SU-DHL-6 (cell line): ENCODE measurements around the gene ATP5F1D.

Experiments used
- H2AFZ ChIP-seq: fragments of 200-600 bp; sonication (generic); 2 replicates; pipeline ENCODE4 v1.6.1; 2014; ENCODE audit warnings: low read depth, mild to moderate bottlenecking, moderate library complexity, mixed read lengths, antibody characterized with exemption, low read length; ENCODE audit not compliant: severe bottlenecking
- H3F3A ChIP-seq: fragments of 200-600 bp; shearing (Covaris generic); 2 replicates; pipeline ENCODE4 v1.6.0; 2016; ENCODE audit warnings: antibody characterized with exemption, mild to moderate bottlenecking; ENCODE audit not compliant: insufficient read depth
- H3K27ac ChIP-seq: fragments of 200-600 bp; sonication (generic); 2 replicates; pipeline ENCODE4 v1.5.1; 2016; ENCODE audit warnings: low read depth, mild to moderate bottlenecking, low read length, moderate library complexity, mixed read lengths
- H3K27me3 ChIP-seq: fragments of 200-600 bp; sonication (generic), shearing (Covaris generic); 2 replicates; pipeline ENCODE4 v1.6.0; 2014; ENCODE audit warnings: mild to moderate bottlenecking, low read length
- H3K36me3 ChIP-seq: fragments of 200-600 bp; sonication (generic); 2 replicates; pipeline ENCODE4 v1.6.1; 2014; ENCODE audit warnings: mild to moderate bottlenecking, low read length, mixed read lengths
- H3K4me2 ChIP-seq: fragments of 300-600, 200-600 bp; shearing (Covaris generic), sonication (generic); 2 replicates; pipeline ENCODE4 v1.6.0; 2014; ENCODE audit warnings: low read length, low read depth, mild to moderate bottlenecking; ENCODE audit not compliant: poor library complexity, severe bottlenecking
- H3K4me3 ChIP-seq: fragments of 200-600 bp; sonication (generic); 2 replicates; pipeline ENCODE4 v1.5.1; 2014; ENCODE audit warnings: antibody characterized with exemption, low read length, mild to moderate bottlenecking, mixed read lengths; ENCODE audit not compliant: insufficient read depth, poor library complexity, severe bottlenecking
- H3K79me2 ChIP-seq: fragments of 200-600 bp; sonication (generic); 2 replicates; pipeline ENCODE4 v1.6.1; 2014; ENCODE audit warnings: mild to moderate bottlenecking, low read length, moderate library complexity; ENCODE audit not compliant: insufficient read depth
- H3K9ac ChIP-seq: fragments of 200-600 bp; sonication (generic); 2 replicates; pipeline ENCODE4 v1.7.0; 2014; ENCODE audit warnings: mild to moderate bottlenecking, low read length
- H3K9me2 ChIP-seq: fragments of 200-600 bp; sonication (generic); replicated peaks from 2 replicates; pipeline ENCODE4 v1.6.1; 2014; ENCODE audit warnings: low read length; ENCODE audit not compliant: insufficient read depth
- H3K9me3 ChIP-seq: fragments of 200-600 bp; sonication (generic); 2 replicates; pipeline ENCODE4 v1.6.1; 2014; ENCODE audit warnings: low read length, mixed read lengths; ENCODE audit not compliant: insufficient read depth
- H4K20me1 ChIP-seq: fragments of 200-600 bp; sonication (generic); 2 replicates; pipeline ENCODE4 v1.6.1; 2014; ENCODE audit warnings: low read depth, mild to moderate bottlenecking, antibody characterized with exemption, low read length, moderate library complexity, mixed read lengths
- EZH2phosphoT487 ChIP-seq: fragments of 200-600 bp; sonication (generic), shearing (Covaris generic); conservative IDR thresholded peaks from 2 replicates; pipeline ENCODE4 v1.6.1; 2018; ENCODE audit warnings: mild to moderate bottlenecking, antibody characterized with exemption, low read length, moderate library complexity, mixed read lengths
- TF ChIP-seq, protein P1 (sequence below): fragments of 200-600 bp; sonication (generic); IDR thresholded peaks from one replicate; pipeline ENCODE4 v1.5.1; 2017; ENCODE audit warnings: antibody characterized with exemption, mild to moderate bottlenecking, low read length, moderate library complexity; ENCODE audit not compliant: insufficient read depth, poor library complexity, severe bottlenecking

Gene ATP5F1D

DNA sequence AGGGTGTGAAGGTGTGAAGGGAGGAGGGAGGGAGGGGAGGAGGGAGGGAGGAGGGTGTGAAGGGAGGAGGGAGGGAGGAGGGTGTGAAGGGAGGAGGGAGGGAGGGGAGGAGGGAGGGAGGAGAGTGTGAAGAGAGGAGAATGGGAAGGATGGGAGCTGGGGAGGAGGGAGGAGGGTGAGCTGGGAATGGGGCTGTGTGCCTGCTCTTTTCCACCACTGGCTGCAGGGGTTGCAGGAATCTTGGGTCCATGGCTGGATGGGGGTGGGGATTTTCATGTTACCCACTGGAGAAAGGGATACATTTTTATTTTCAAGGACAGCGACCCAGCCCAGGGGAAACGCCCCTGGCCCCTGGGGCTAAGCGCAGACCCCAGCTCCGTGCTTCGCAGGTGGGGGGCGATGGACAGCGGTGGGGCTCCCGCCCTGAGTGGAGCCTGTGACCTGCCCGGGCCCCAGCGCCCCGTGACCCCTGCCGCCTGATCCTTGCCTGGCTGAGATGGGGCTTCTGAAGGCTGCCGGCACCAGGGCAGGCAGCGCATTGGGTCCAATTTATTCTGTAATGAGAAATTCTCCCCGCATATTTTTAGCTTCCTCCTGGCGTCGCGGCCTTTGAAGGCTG is 41.1 kb downstream of the ATP5F1D start:
- no peaks in the 10 kb centered on the region for H3K36me3 ChIP-seq
- H3K79me2 ChIP-seq, result no peaks in the 10 kb centered on the region
- H3K9me2 ChIP-seq, result no peaks in the 10 kb centered on the region
- no peak overlapping the region for H3K4me3 ChIP-seq
- no peak overlapping the region for H2AFZ ChIP-seq
- H3K4me2 ChIP-seq, result no peak overlapping the region
- no peaks in the 10 kb centered on the region for H4K20me1 ChIP-seq
- H3K9ac ChIP-seq, result no peak overlapping the region
- no peaks in the 10 kb centered on the region for H3F3A ChIP-seq
- no peaks in the 10 kb centered on the region for H3K9me3 ChIP-seq
- no peak overlapping the region for H3K27ac ChIP-seq
- TF ChIP-seq EZH2phosphoT487, result no peak
- TF ChIP-seq, protein P1, sequence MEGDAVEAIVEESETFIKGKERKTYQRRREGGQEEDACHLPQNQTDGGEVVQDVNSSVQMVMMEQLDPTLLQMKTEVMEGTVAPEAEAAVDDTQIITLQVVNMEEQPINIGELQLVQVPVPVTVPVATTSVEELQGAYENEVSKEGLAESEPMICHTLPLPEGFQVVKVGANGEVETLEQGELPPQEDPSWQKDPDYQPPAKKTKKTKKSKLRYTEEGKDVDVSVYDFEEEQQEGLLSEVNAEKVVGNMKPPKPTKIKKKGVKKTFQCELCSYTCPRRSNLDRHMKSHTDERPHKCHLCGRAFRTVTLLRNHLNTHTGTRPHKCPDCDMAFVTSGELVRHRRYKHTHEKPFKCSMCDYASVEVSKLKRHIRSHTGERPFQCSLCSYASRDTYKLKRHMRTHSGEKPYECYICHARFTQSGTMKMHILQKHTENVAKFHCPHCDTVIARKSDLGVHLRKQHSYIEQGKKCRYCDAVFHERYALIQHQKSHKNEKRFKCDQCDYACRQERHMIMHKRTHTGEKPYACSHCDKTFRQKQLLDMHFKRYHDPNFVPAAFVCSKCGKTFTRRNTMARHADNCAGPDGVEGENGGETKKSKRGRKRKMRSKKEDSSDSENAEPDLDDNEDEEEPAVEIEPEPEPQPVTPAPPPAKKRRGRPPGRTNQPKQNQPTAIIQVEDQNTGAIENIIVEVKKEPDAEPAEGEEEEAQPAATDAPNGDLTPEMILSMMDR, result no peak
- no peaks in the 10 kb centered on the region for H3K27me3 ChIP-seq

DNA sequence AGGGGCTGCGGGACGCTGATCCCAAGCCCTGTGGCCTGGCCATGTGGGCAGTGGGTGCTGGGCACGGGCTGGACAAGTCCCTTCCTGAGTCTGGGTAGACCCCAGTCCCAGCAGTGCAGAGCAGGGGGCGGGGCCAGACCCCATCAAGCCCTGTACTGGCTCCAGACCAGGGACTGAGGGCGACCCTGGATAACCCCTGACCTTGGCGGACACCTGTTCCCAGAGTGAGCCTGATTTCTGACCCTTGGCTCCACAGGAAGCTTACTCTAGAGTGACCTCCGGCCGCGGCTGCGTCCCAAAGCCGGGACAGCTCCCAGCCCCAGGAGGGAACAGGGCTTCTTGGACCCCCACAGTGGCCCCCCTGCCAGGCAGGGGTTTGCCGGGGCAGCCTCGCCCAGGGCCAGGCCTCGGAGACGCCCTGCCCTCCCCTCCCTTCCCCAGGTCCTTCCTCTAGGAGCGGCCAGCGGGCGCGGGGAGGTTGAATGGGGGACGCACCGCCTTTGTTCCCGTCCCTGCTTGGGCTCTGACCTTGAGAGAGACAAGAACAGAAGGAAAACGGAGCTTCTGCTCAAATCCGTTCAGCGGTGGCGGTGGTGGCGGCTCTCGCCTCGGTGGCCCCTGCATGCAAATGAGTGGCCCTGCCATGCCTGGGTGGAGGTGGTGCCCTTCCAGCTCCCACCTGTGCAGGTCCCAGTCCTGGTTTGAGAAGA is 41.8 kb downstream of the ATP5F1D start:
- Histone ChIP-seq H4K20me1 (no peaks in the 10 kb centered on the region), H3K4me2 (no peak overlapping the region), H3K9me2 (no peaks in the 10 kb centered on the region), H3K79me2 (no peaks in the 10 kb centered on the region), H3K9ac (no peak overlapping the region), H3K27ac (no peak overlapping the region), H3F3A (no peaks in the 10 kb centered on the region), H3K4me3 (no peak overlapping the region), H3K36me3 (no peaks in the 10 kb centered on the region), H2AFZ (no peak overlapping the region), H3K27me3 (no peaks in the 10 kb centered on the region), H3K9me3 (no peaks in the 10 kb centered on the region)
- TF ChIP-seq EZH2phosphoT487, result no peak
- TF ChIP-seq, protein P1, result no peak

DNA sequence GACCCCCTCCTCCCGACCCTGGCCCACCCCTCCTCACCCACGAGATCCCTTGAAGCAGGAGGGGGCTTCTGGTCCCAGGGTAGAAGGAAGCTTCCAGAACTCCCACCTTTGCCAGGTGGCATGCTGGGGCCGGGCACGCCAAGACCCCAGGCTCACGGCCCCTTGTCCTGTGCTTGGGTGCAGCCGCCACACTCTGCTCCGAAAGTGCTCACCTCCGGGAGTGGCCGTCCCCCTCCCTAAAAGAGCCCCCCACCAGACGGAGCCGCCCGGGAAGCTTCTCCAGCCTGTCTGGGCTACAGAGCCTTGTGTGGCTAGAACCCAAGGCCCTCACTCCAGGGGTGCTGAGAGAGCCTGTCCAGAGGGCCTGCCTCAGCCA is 42.4 kb downstream of the ATP5F1D start:
- no peaks in the 10 kb centered on the region for H3K9me2 ChIP-seq
- no peak overlapping the region for H2AFZ ChIP-seq
- H3K9ac ChIP-seq, result no peak overlapping the region
- H3F3A ChIP-seq, result no peaks in the 10 kb centered on the region
- no peaks in the 10 kb centered on the region for H3K36me3 ChIP-seq
- no peak overlapping the region for H3K4me2 ChIP-seq
- TF ChIP-seq, protein P1, result no peak
- no peak for TF ChIP-seq EZH2phosphoT487
- no peaks in the 10 kb centered on the region for H3K9me3 ChIP-seq
- no peaks in the 10 kb centered on the region for H3K79me2 ChIP-seq
- no peaks in the 10 kb centered on the region for H4K20me1 ChIP-seq
- no peaks in the 10 kb centered on the region for H3K27me3 ChIP-seq
- no peak overlapping the region for H3K27ac ChIP-seq
- H3K4me3 ChIP-seq, result no peak overlapping the region
